ENCODE results near the gene PHF2. TPM values are rescaled to one million over a fixed set of nuclear protein-coding genes. Genes with fewer than 3 reads are reported as not detected.
A peak's percentile ranks its signal among the peaks of the same experiment; 100 is the strongest.

Gene PHF2
- total RNA-seq, 2 donors from 2014 or later = 23.3 to 27.6 TPM

GRCh38 chr9:93677641-93678136, 101.3 kb downstream of the PHF2 start:
- peaks cover 1 to 3% of the 10 kb centered on the region in 2 donors for H3K36me3 Mint-ChIP-seq (ENCODE audit: insufficient read depth in 2 of 2)
- no peaks in the 10 kb centered on the region for H3K4me1 Mint-ChIP-seq (ENCODE audit: low read depth)
- H3K9me3 Mint-ChIP-seq = peaks cover 0 to 2% of the 10 kb centered on the region in 2 donors
- no peak for ATAC-seq (replicated peaks in 1 of 2)
- H3K27me3 Mint-ChIP-seq (ENCODE audit: low read depth) = no peaks in the 10 kb centered on the region
- no peak overlapping the region for H3K4me3 Mint-ChIP-seq
- H3K27ac Mint-ChIP-seq = no peak overlapping the region
- DNase-seq = no peak

- no peak overlapping the region for H3K27ac Mint-ChIP-seq
- peaks cover 1 to 3% of the 10 kb centered on the region in 2 donors for H3K36me3 Mint-ChIP-seq (ENCODE audit: insufficient read depth in 2 of 2)
- DNase-seq (no peak), ATAC-seq (replicated peaks in 1 of 2) (no peak)
- no peaks in the 10 kb centered on the region for H3K4me1 Mint-ChIP-seq (ENCODE audit: low read depth)
- no peak overlapping the region for H3K4me3 Mint-ChIP-seq
- no peaks in the 10 kb centered on the region for H3K27me3 Mint-ChIP-seq (ENCODE audit: low read depth)
- no peaks in the 10 kb centered on the region for H3K9me3 Mint-ChIP-seq
These were observed 102.0 kb downstream of the PHF2 start for GRCh38 chr9:93678199-93679019.

GRCh38 chr9:93679536-93680442, 103.4 kb downstream of the PHF2 start:
- Mint-ChIP-seq H3K4me3 (no peak overlapping the region), H3K27ac (no peak overlapping the region), H3K27me3 (ENCODE audit: low read depth) (no peaks in the 10 kb centered on the region), H3K4me1 (ENCODE audit: low read depth) (no peaks in the 10 kb centered on the region), H3K36me3 (ENCODE audit: insufficient read depth in 2 of 2) (no peaks in the 10 kb centered on the region), H3K9me3 (no peaks in the 10 kb centered on the region)
- DNase-seq = no peak
- ATAC-seq (replicated peaks in 1 of 2) = no peak

- Mint-ChIP-seq H3K4me3 (no peak overlapping the region), H3K27me3 (ENCODE audit: low read depth) (no peaks in the 10 kb centered on the region), H3K4me1 (ENCODE audit: low read depth) (no peaks in the 10 kb centered on the region), H3K27ac (no peak overlapping the region), H3K36me3 (ENCODE audit: insufficient read depth in 2 of 2) (no peaks in the 10 kb centered on the region), H3K9me3 (no peaks in the 10 kb centered on the region)
- ATAC-seq (replicated peaks in 1 of 2) (no peak), DNase-seq (no peak)
These were observed 104.3 kb downstream of the PHF2 start for GRCh38 chr9:93680443-93681268.

GRCh38 chr9:93681269-93682154, 105.1 kb downstream of the PHF2 start:
- no peaks in the 10 kb centered on the region for H3K36me3 Mint-ChIP-seq (ENCODE audit: insufficient read depth in 2 of 2)
- no peaks in the 10 kb centered on the region for H3K27me3 Mint-ChIP-seq (ENCODE audit: low read depth)
- no peaks in the 10 kb centered on the region for H3K9me3 Mint-ChIP-seq
- DNase-seq (no peak), ATAC-seq (replicated peaks in 1 of 2) (peak; percentile 23 to 33)
- no peaks in the 10 kb centered on the region for H3K4me1 Mint-ChIP-seq (ENCODE audit: low read depth)
- no peak overlapping the region for H3K27ac Mint-ChIP-seq
- H3K4me3 Mint-ChIP-seq = no peak overlapping the region

GRCh38 chr9:93682155-93682968, 106.0 kb downstream of the PHF2 start:
- H3K9me3 Mint-ChIP-seq = peaks cover 0 to 2% of the 10 kb centered on the region in 2 donors
- H3K27me3 Mint-ChIP-seq (ENCODE audit: low read depth) = no peaks in the 10 kb centered on the region
- no peak overlapping the region for H3K4me3 Mint-ChIP-seq
- H3K36me3 Mint-ChIP-seq (ENCODE audit: insufficient read depth in 2 of 2) = peaks cover 0 to 3% of the 10 kb centered on the region in 2 donors
- no peak overlapping the region for H3K27ac Mint-ChIP-seq
- DNase-seq (peak; percentile 64 to 76), ATAC-seq (replicated peaks in 1 of 2) (peak; percentile 51 to 64)
- no peaks in the 10 kb centered on the region for H3K4me1 Mint-ChIP-seq (ENCODE audit: low read depth)

- Mint-ChIP-seq H3K4me3 (no peak overlapping the region), H3K9me3 (peaks cover 0 to 4% of the 10 kb centered on the region in 2 donors), H3K27me3 (ENCODE audit: low read depth) (no peaks in the 10 kb centered on the region), H3K27ac (no peak overlapping the region), H3K4me1 (ENCODE audit: low read depth) (no peaks in the 10 kb centered on the region), H3K36me3 (ENCODE audit: insufficient read depth in 2 of 2) (peaks cover 2 to 5% of the 10 kb centered on the region in 2 donors)
- ATAC-seq (replicated peaks in 1 of 2) (no peak), DNase-seq (no peak)
These were observed 107.1 kb downstream of the PHF2 start for GRCh38 chr9:93683331-93684134.

GRCh38 chr9:93684161-93684765, 107.9 kb downstream of the PHF2 start:
- Mint-ChIP-seq H3K4me1 (ENCODE audit: low read depth) (no peaks in the 10 kb centered on the region), H3K27me3 (ENCODE audit: low read depth) (no peaks in the 10 kb centered on the region), H3K4me3 (no peak overlapping the region), H3K27ac (no peak overlapping the region), H3K9me3 (peaks cover 1 to 4% of the 10 kb centered on the region in 2 donors), H3K36me3 (ENCODE audit: insufficient read depth in 2 of 2) (peaks cover 5% of the 10 kb centered on the region in 2 donors)
- DNase-seq (no peak), ATAC-seq (replicated peaks in 1 of 2) (no peak)

GRCh38 chr9:93684806-93685543, 108.6 kb downstream of the PHF2 start:
- Mint-ChIP-seq H3K4me1 (ENCODE audit: low read depth) (no peaks in the 10 kb centered on the region), H3K27ac (no peak overlapping the region), H3K9me3 (peaks cover 1 to 4% of the 10 kb centered on the region in 2 donors), H3K27me3 (ENCODE audit: low read depth) (no peaks in the 10 kb centered on the region), H3K36me3 (ENCODE audit: insufficient read depth in 2 of 2) (peaks cover 5 to 7% of the 10 kb centered on the region in 2 donors), H3K4me3 (no peak overlapping the region)
- no peak for ATAC-seq (replicated peaks in 1 of 2)
- DNase-seq = no peak
